Activated T-helper 2 cell treated with anti-CD3 and anti-CD28 coated beads, Interferon-gamma antibody, Interleukin-2, Interleukin-4, amounts not matched to agents 10 μg/mL and 5 μg/mL and 100 μg/mL, durations not matched to agents 14 hours and 24 hours and 36 hours (primary cell): ENCODE measurements around the gene KRT75. TPM values are rescaled to one million over a fixed set of nuclear protein-coding genes. Genes with fewer than 3 reads are reported as not detected.

Experiments used
- DNase-seq: peaks from one replicate; pipeline ENCODE4 v3.0.0; 2021; ENCODE audit warnings: low spot score
- H3K27ac Mint-ChIP-seq: one replicate; pipeline ENCODE4 v1.8.0; 2021; ENCODE audit warnings: mixed read lengths
- H3K27me3 Mint-ChIP-seq: one replicate; pipeline ENCODE4 v1.8.0; 2021; ENCODE audit warnings: low read depth, mixed read lengths
- H3K36me3 Mint-ChIP-seq: one replicate; pipeline ENCODE4 v1.8.0; 2021; ENCODE audit warnings: low read depth, mixed read lengths
- H3K4me1 Mint-ChIP-seq: one replicate; pipeline ENCODE4 v1.8.0; 2021; ENCODE audit warnings: low read depth, mixed read lengths
- H3K4me3 Mint-ChIP-seq: one replicate; pipeline ENCODE4 v1.8.0; 2021; ENCODE audit warnings: low read depth, mild to moderate bottlenecking, moderate library complexity, mixed read lengths
- H3K9me3 Mint-ChIP-seq: one replicate; pipeline ENCODE4 v1.8.0; 2021; ENCODE audit warnings: mixed read lengths
- intact Hi-C: fragments of 100-400 bp; cut with micrococcal nuclease; formaldehyde crosslinking; loops from one replicate; pipeline ENCODE4 v1.15.1; 2023
- total RNA-seq: library from RNA; stranded (reverse); gene quantifications from 2 replicates; pipeline ENCODE4 v1.2.3, GENCODE V29; 2022

KRT75 gene
- total RNA-seq, 1 donor from 2014 or later, result not detected

GRCh38 chr12:52436828-52437474 lies 2.8 kb upstream of the KRT75 start:
- no peak overlapping the region for H3K4me3 Mint-ChIP-seq
- no peak for DNase-seq
- no peaks in the 10 kb centered on the region for H3K4me1 Mint-ChIP-seq
- intact Hi-C loops, result no loop called here
- no peaks in the 10 kb centered on the region for H3K36me3 Mint-ChIP-seq
- peaks cover 2% of the 10 kb centered on the region for H3K27me3 Mint-ChIP-seq
- no peaks in the 10 kb centered on the region for H3K9me3 Mint-ChIP-seq
- H3K27ac Mint-ChIP-seq, result no peak overlapping the region

- Mint-ChIP-seq H3K4me3 (no peak overlapping the region), H3K27ac (no peak overlapping the region), H3K27me3 (peaks cover 2% of the 10 kb centered on the region), H3K4me1 (no peaks in the 10 kb centered on the region), H3K9me3 (no peaks in the 10 kb centered on the region), H3K36me3 (no peaks in the 10 kb centered on the region)
- intact Hi-C loops, result no loop called here
- no peak for DNase-seq
Observed at GRCh38 chr12:52436000-52436827, 2.0 kb upstream of the KRT75 start.

- H3K4me1 Mint-ChIP-seq, result no peaks in the 10 kb centered on the region
- peaks cover 2% of the 10 kb centered on the region for H3K27me3 Mint-ChIP-seq
- no peak overlapping the region for H3K27ac Mint-ChIP-seq
- no peaks in the 10 kb centered on the region for H3K9me3 Mint-ChIP-seq
- DNase-seq, result no peak
- H3K4me3 Mint-ChIP-seq, result no peak overlapping the region
- intact Hi-C loops, result no loop called here
- no peaks in the 10 kb centered on the region for H3K36me3 Mint-ChIP-seq
Observed at GRCh38 chr12:52435659-52435999, 1.5 kb upstream of the KRT75 start.

- Mint-ChIP-seq H3K9me3 (no peaks in the 10 kb centered on the region), H3K4me1 (no peaks in the 10 kb centered on the region), H3K27ac (no peak overlapping the region), H3K4me3 (no peak overlapping the region), H3K27me3 (peaks cover 2% of the 10 kb centered on the region), H3K36me3 (no peaks in the 10 kb centered on the region)
- no peak for DNase-seq
- intact Hi-C loops, result no loop called here
Observed at GRCh38 chr12:52434760-52435530, 774 bp upstream of the KRT75 start.

GRCh38 chr12:52433501-52434080 lies 580 bp downstream of the KRT75 start:
- Mint-ChIP-seq H3K4me3 (no peak overlapping the region), H3K36me3 (no peaks in the 10 kb centered on the region), H3K27ac (no peak overlapping the region), H3K9me3 (no peaks in the 10 kb centered on the region), H3K4me1 (no peaks in the 10 kb centered on the region), H3K27me3 (peaks cover 2% of the 10 kb centered on the region)
- intact Hi-C loops, result no loop called here
- DNase-seq, result no peak

- Mint-ChIP-seq H3K36me3 (no peaks in the 10 kb centered on the region), H3K9me3 (no peaks in the 10 kb centered on the region), H3K4me3 (no peak overlapping the region), H3K27me3 (peaks cover 2% of the 10 kb centered on the region), H3K27ac (no peak overlapping the region), H3K4me1 (no peaks in the 10 kb centered on the region)
- no peak for DNase-seq
- intact Hi-C loops, result no loop called here
Observed at GRCh38 chr12:52432559-52433207, 1.5 kb downstream of the KRT75 start.

GRCh38 chr12:52428121-52428520 lies 6.0 kb downstream of the KRT75 start:
- Mint-ChIP-seq H3K9me3 (no peaks in the 10 kb centered on the region), H3K36me3 (no peaks in the 10 kb centered on the region), H3K4me3 (no peak overlapping the region), H3K4me1 (no peaks in the 10 kb centered on the region), H3K27ac (no peak overlapping the region), H3K27me3 (peaks cover 5% of the 10 kb centered on the region)
- no peak for DNase-seq
- intact Hi-C loops, result no loop called here

- DNase-seq, result no peak
- Mint-ChIP-seq H3K4me1 (no peaks in the 10 kb centered on the region), H3K9me3 (no peaks in the 10 kb centered on the region), H3K27me3 (peaks cover 8% of the 10 kb centered on the region), H3K4me3 (no peak overlapping the region), H3K36me3 (no peaks in the 10 kb centered on the region), H3K27ac (no peak overlapping the region)
- intact Hi-C loops, result no loop called here
Observed at GRCh38 chr12:52427083-52427482, 7.1 kb downstream of the KRT75 start.

GRCh38 chr12:52426034-52426433 lies 8.1 kb downstream of the KRT75 start:
- Mint-ChIP-seq H3K27me3 (peaks cover 8% of the 10 kb centered on the region), H3K4me1 (no peaks in the 10 kb centered on the region), H3K27ac (no peak overlapping the region), H3K4me3 (no peak overlapping the region), H3K36me3 (no peaks in the 10 kb centered on the region), H3K9me3 (no peaks in the 10 kb centered on the region)
- DNase-seq, result no peak
- intact Hi-C loops, result no loop called here

- H3K4me3 Mint-ChIP-seq, result no peak overlapping the region
- H3K27ac Mint-ChIP-seq, result no peak overlapping the region
- intact Hi-C loops, result no loop called here
- no peaks in the 10 kb centered on the region for H3K9me3 Mint-ChIP-seq
- peaks cover 8% of the 10 kb centered on the region for H3K27me3 Mint-ChIP-seq
- no peaks in the 10 kb centered on the region for H3K4me1 Mint-ChIP-seq
- no peak for DNase-seq
- H3K36me3 Mint-ChIP-seq, result no peaks in the 10 kb centered on the region
Observed at GRCh38 chr12:52425466-52425865, 8.7 kb downstream of the KRT75 start.

- Mint-ChIP-seq H3K27ac (no peak overlapping the region), H3K4me3 (no peak overlapping the region), H3K9me3 (no peaks in the 10 kb centered on the region), H3K36me3 (no peaks in the 10 kb centered on the region), H3K27me3 (peaks cover 8% of the 10 kb centered on the region), H3K4me1 (no peaks in the 10 kb centered on the region)
- intact Hi-C loops, result no loop called here
- DNase-seq, result no peak
Observed at GRCh38 chr12:52423661-52424500, 10.3 kb downstream of the KRT75 start.

- intact Hi-C loops, result no loop called here
Observed at GRCh38 chr12:52423035-52423434, 11.1 kb downstream of the KRT75 start.

More at GRCh38 chr12:52423035-52423434, 11.1 kb downstream of the KRT75 start:
- H3K9me3 Mint-ChIP-seq, result no peaks in the 10 kb centered on the region
- no peak overlapping the region for H3K4me3 Mint-ChIP-seq
- no peak for DNase-seq
- no peaks in the 10 kb centered on the region for H3K4me1 Mint-ChIP-seq
- peaks cover 8% of the 10 kb centered on the region for H3K27me3 Mint-ChIP-seq
- no peak overlapping the region for H3K27ac Mint-ChIP-seq
- no peaks in the 10 kb centered on the region for H3K36me3 Mint-ChIP-seq
